ENCODE results near the gene RLF. TPM values are rescaled to one million over a fixed set of nuclear protein-coding genes. Genes with fewer than 3 reads are reported as not detected.

RLF gene
- total and polyA plus RNA-seq, 9 of the 15 experiments (the other 6 are each of a cell fraction or from before 2014, with no cell fraction given): 3.6 to 35.0 (median 21.2) TPM

- TF ChIP-seq, protein P1, sequence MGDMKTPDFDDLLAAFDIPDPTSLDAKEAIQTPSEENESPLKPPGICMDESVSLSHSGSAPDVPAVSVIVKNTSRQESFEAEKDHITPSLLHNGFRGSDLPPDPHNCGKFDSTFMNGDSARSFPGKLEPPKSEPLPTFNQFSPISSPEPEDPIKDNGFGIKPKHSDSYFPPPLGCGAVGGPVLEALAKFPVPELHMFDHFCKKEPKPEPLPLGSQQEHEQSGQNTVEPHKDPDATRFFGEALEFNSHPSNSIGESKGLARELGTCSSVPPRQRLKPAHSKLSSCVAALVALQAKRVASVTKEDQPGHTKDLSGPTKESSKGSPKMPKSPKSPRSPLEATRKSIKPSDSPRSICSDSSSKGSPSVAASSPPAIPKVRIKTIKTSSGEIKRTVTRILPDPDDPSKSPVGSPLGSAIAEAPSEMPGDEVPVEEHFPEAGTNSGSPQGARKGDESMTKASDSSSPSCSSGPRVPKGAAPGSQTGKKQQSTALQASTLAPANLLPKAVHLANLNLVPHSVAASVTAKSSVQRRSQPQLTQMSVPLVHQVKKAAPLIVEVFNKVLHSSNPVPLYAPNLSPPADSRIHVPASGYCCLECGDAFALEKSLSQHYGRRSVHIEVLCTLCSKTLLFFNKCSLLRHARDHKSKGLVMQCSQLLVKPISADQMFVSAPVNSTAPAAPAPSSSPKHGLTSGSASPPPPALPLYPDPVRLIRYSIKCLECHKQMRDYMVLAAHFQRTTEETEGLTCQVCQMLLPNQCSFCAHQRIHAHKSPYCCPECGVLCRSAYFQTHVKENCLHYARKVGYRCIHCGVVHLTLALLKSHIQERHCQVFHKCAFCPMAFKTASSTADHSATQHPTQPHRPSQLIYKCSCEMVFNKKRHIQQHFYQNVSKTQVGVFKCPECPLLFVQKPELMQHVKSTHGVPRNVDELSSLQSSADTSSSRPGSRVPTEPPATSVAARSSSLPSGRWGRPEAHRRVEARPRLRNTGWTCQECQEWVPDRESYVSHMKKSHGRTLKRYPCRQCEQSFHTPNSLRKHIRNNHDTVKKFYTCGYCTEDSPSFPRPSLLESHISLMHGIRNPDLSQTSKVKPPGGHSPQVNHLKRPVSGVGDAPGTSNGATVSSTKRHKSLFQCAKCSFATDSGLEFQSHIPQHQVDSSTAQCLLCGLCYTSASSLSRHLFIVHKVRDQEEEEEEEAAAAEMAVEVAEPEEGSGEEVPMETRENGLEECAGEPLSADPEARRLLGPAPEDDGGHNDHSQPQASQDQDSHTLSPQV (IDR thresholded peaks at IDR 0.05): no peak
- TF ChIP-seq ZNF644 (tag; IDR thresholded peaks at IDR 0.05; ENCODE audit: low read depth) (0 out of 2 replicates have a peak, but pooled peaks have one; percentile 65), ZNF75A (CRISPR knock-in tag; IDR thresholded peaks at IDR 0.05) (no peak), STAG1 (CRISPR knock-in tag; IDR thresholded peaks at IDR 0.05; ENCODE audit: borderline replicate concordance) (no peak), ZNF316 (IDR thresholded peaks at IDR 0.05) (peak; percentile 55), STAT5A (IDR thresholded peaks at IDR 0.05; ENCODE audit: borderline replicate concordance, low read length) (peak; percentile 78), REST (IDR thresholded peaks at IDR 0.05; ENCODE audit: borderline replicate concordance) (peak; percentile 32; the same call in 1 of the 2 replicates), REST (CRISPR knock-in tag; IDR thresholded peaks at IDR 0.05; ENCODE audit: low read depth) (no peak), HNRNPH1 (optimal IDR thresholded peaks at IDR 0.05; ENCODE audit: low read depth, low read length) (no peak), LARP7 (IDR thresholded peaks at IDR 0.05) (no peak), FOXM1 (IDR thresholded peaks at IDR 0.05; ENCODE audit: low read depth) (peak; percentile 74; the same call in 1 of the 2 replicates), FOXM1 (CRISPR knock-in tag; IDR thresholded peaks at IDR 0.05; ENCODE audit: low read depth) (no peak), ARID1B (IDR thresholded peaks at IDR 0.05) (peak; percentile 90), DPF2 (IDR thresholded peaks at IDR 0.05) (peak; percentile 88), POLR2AphosphoS5 (IDR thresholded peaks at IDR 0.05; ENCODE audit: control insufficient read depth, insufficient read depth, low read depth, low read length) (peak; percentile 77)
These were observed 61.0 kb downstream of the RLF start (continued) for GRCh38 chr1:40221977-40222772.
